Right atrium auricular region (tissue), 2 donors: Measurements from ENCODE around the gene CLDN16. TPM values are rescaled to one million over a fixed set of nuclear protein-coding genes. Genes with fewer than 3 reads are reported as not detected.

ENCODE experiments used
- DNase-seq: peaks from one replicate; pipeline ENCODE4 v3.0.0-alpha.2; 2019; ENCODE audit warnings: low spot score
- H3K27ac ChIP-seq, 2 donors: fragments of 200-600 bp; sonication (generic); 1 replicate in 1 of 2; 2 replicates in 1 of 2; pipeline ENCODE4 v1.5.1; 2016 to 2019
- H3K27me3 ChIP-seq, 2 donors: fragments of 200-600 bp; sonication (generic); one replicate each; pipeline versions ENCODE4 v1.5.1 to v1.6.0; 2017 to 2019
- H3K36me3 ChIP-seq: fragments of 200-600 bp; sonication (generic); one replicate; pipeline ENCODE4 v1.5.1; 2016
- H3K4me1 ChIP-seq, 2 donors: fragments of 200-600 bp; sonication (generic); one replicate each; pipeline versions ENCODE4 v1.5.1 to v1.6.0; 2017 to 2019
- H3K4me3 ChIP-seq, 2 donors: fragments of 200-600 bp; sonication (generic); 1 replicate in 1 of 2; 2 replicates in 1 of 2; pipeline ENCODE4 v1.5.1; 2017 to 2019; ENCODE audit warnings: mild to moderate bottlenecking in 1 of 2, moderate library complexity in 1 of 2
- H3K9me3 ChIP-seq, 2 donors: fragments of 200-600 bp; sonication (generic); one replicate each; pipeline ENCODE4 v1.5.1; 2019
- total RNA-seq, 2 donors: library from RNA; depleted of rRNA; stranded (reverse); fragments of >200 nt; gene quantifications; one replicate each; pipeline ENCODE4 v1.1.0, GENCODE V29; 2016
- TF ChIP-seq, protein P1 (sequence below), 2 donors: fragments of 200-600 bp; sonication (generic); IDR thresholded peaks; one replicate each; pipeline ENCODE4 v1.5.1; 2019; ENCODE audit warnings: antibody characterized with exemption in 2 of 2

CLDN16 gene
- total RNA-seq, 2 donors from 2014 or later = 0.16 TPM; not detected in 1

DNA sequence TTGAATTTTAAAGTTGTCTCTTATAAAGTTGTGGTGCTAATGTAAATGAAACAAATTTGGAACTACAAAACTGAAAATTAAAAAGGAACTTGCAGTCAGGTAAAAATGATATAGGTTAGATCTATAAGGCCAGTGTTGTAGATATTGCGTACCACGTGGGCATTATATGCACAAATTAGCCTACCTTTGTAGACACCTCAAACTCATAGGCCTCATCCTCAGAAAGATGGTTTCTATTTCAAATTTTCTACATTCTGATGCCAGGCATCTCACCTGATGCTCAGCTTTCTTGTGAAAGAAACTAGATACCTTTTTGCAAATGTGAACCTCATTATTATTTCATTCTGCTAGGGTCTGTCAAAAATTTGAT lies 36.1 kb downstream of the CLDN16 start:
- TF ChIP-seq, protein P1, sequence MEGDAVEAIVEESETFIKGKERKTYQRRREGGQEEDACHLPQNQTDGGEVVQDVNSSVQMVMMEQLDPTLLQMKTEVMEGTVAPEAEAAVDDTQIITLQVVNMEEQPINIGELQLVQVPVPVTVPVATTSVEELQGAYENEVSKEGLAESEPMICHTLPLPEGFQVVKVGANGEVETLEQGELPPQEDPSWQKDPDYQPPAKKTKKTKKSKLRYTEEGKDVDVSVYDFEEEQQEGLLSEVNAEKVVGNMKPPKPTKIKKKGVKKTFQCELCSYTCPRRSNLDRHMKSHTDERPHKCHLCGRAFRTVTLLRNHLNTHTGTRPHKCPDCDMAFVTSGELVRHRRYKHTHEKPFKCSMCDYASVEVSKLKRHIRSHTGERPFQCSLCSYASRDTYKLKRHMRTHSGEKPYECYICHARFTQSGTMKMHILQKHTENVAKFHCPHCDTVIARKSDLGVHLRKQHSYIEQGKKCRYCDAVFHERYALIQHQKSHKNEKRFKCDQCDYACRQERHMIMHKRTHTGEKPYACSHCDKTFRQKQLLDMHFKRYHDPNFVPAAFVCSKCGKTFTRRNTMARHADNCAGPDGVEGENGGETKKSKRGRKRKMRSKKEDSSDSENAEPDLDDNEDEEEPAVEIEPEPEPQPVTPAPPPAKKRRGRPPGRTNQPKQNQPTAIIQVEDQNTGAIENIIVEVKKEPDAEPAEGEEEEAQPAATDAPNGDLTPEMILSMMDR (IDR thresholded peaks at IDR 0.05) = no peak
- Histone ChIP-seq H3K9me3 (no peaks in the 10 kb centered on the region), H3K36me3 (no peaks in the 10 kb centered on the region), H3K4me1 (no peaks in the 10 kb centered on the region), H3K4me3 (no peak overlapping the region), H3K27ac (no peak overlapping the region), H3K27me3 (no peaks in the 10 kb centered on the region)
- no peak for DNase-seq

DNA sequence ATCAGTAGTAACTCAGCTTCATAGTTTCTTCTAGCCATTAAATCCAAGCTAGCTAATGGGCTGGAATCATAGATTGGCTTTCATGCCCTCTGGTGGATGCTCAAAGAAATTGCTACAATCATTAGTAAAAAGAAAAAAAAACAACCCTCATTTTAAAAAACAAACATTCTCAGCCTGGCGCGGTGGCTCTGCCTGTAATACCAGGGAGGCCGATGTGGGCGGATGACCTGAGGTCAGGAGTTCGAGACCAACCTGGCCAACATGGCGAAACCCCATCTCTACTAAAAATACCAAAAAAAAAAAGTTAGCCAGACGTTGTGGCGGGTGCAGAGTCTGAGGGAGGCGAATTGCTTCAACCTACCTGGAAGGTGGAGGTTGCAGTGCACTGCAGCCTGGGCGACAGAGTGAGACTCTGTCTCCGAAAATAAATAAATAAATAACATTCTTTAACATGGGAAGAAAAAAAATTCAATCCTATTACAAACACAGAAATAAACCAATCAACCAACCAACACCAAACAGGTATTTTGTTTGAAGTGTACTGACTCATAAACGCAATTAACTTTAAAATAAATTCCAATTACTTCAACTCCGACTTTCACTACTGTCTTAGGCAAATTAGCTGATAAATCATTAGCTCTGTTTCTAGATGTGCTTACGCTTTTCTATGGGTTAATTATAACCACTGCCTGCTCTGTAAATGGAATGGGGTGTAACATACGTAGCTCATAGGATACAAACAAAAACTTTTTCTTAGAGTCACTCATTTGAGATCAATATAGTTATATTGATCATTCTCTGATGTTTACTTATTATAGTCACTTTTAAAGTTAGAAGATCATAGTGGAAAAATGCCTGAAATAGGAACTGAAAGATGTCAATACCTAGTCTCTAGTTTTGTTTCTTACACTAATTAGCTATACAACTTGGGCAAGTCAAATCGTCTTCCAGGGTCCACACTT lies 36.8 kb downstream of the CLDN16 start:
- H3K4me3 ChIP-seq = no peak overlapping the region
- H3K27me3 ChIP-seq = no peaks in the 10 kb centered on the region
- TF ChIP-seq, protein P1 (IDR thresholded peaks at IDR 0.05) = peak; percentile 55 to 72
- DNase-seq = no peak
- H3K27ac ChIP-seq = no peak overlapping the region
- no peaks in the 10 kb centered on the region for H3K9me3 ChIP-seq
- no peaks in the 10 kb centered on the region for H3K4me1 ChIP-seq
- no peaks in the 10 kb centered on the region for H3K36me3 ChIP-seq

DNA sequence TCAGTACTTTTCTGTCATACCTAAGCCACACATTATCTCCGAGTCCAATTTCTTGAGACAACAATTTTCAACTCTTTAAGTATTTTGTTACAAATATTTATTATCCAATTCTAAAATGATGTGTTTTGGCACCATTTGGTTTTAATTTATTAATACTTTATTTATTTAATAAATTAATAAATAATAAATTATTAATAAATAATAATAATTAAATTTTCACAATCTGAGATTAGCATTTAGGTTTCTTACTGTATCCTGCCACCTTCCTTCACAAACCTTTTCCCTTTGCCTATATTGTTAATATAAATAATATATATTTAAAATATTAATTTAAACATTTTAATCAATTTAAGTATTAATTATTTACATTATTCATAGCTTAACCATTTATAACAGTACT lies 37.9 kb downstream of the CLDN16 start:
- no peaks in the 10 kb centered on the region for H3K36me3 ChIP-seq
- no peaks in the 10 kb centered on the region for H3K9me3 ChIP-seq
- no peaks in the 10 kb centered on the region for H3K27me3 ChIP-seq
- H3K4me3 ChIP-seq = no peak overlapping the region
- TF ChIP-seq, protein P1 (IDR thresholded peaks at IDR 0.05) = no peak
- no peaks in the 10 kb centered on the region for H3K4me1 ChIP-seq
- no peak for DNase-seq
- no peak overlapping the region for H3K27ac ChIP-seq

DNA sequence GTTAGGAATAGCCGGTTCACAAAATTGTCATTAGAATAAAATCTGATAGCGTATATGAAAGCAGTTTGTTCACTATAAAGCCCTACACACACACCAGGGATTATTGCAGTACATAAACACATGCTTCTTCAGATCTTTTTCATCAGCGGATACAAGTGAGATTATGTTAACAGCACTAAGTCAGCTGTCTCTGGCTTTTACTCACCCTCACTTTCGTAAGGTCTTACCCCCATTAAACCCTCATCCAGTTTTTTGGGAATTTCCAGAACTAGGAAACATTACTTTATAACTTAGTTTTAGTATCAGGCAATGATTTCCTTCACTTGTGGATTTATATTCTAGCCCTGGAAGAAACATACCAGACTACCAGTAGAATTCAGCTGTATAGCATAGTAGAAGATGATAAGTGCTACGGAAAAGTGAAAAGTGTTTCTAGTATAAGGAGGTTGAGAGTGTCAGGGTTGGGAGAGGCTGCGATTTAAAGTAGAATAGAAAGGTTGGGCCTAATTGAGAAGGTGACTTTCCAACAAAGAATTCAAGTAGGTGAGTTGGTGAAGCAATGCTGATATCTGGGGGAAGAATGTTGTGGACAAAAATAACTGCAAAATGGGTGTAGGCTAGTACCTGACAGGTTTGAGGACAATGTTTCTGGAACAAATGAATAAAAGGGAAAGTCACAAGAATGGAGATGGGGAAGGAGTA lies 39.0 kb downstream of the CLDN16 start:
- Histone ChIP-seq H3K9me3 (no peaks in the 10 kb centered on the region), H3K27ac (no peak overlapping the region), H3K4me3 (no peak overlapping the region), H3K27me3 (no peaks in the 10 kb centered on the region), H3K36me3 (no peaks in the 10 kb centered on the region), H3K4me1 (no peaks in the 10 kb centered on the region)
- TF ChIP-seq, protein P1 (IDR thresholded peaks at IDR 0.05) = no peak
- no peak for DNase-seq

DNA sequence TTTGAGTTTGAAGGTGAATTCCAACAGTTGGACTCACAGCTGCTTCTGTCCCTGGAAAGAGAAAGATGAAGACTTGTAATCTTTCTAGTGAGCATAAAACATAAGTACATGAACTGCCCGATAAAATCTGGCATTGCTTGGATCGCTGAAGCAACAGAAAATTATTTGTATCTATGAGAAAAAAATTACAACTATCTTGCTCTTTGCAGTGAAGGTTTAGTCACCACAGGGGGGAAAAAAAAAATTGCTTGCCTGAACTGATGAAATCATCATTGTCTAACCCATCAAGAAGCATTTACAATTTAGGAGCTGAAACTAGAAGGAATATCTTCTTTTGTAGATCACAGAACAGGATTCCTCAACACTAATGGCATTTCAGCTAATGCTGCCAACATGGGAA lies 41.7 kb downstream of the CLDN16 start:
- Histone ChIP-seq H3K27ac (no peak overlapping the region), H3K9me3 (no peaks in the 10 kb centered on the region), H3K27me3 (no peaks in the 10 kb centered on the region), H3K36me3 (no peaks in the 10 kb centered on the region), H3K4me1 (no peaks in the 10 kb centered on the region), H3K4me3 (no peak overlapping the region)
- TF ChIP-seq, protein P1 (IDR thresholded peaks at IDR 0.05) = no peak
- DNase-seq = no peak
